ENCODE data around the gene TSC1. TPM values are rescaled to one million over a fixed set of nuclear protein-coding genes. Genes with fewer than 3 reads are reported as not detected.
A peak's percentile ranks its signal among the peaks of the same experiment; 100 is the strongest.

Gene TSC1
- total and polyA plus RNA-seq, 4 donors: 43.6 to 48.8 (median 47.3) TPM

DNA sequence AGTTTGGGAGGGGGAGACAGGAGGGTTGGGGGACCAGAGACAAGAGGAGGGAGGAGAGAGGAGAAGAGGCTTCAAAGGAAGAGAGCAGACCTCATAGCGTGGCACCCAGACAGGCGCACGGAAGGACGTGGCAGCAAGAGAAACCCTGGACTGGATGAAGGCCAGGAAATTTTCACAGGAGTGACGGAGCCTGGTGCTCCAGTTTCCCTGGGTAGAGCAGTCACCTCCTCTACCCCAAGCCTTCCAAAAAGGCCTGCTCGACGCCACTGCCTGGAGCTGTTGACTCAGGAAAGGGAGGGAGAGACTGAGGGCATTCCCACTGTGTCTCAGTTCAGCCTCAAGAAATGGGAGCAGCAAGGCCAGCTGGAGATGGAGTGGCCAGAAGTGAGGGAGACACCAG lies 85.7 kb downstream of the TSC1 start:
- 62% methylated on average over 6 of the region's 7 CpGs for WGBS (ENCODE audit: insufficient coverage)
- Histone ChIP-seq H3K36me3 (ENCODE audit: control insufficient read depth, insufficient read depth, low read length) (peaks cover 33% of the 10 kb centered on the region), H3K27me3 (ENCODE audit: control insufficient read depth, insufficient read depth, low read length) (no peaks in the 10 kb centered on the region), H3K4me1 (ENCODE audit: control insufficient read depth, insufficient read depth, low read length) (peaks cover 11% of the 10 kb centered on the region), H3K27ac (ENCODE audit: low read depth, low read length) (no peak overlapping the region), H3K9me3 (ENCODE audit: control insufficient read depth, insufficient read depth, low read length) (no peaks in the 10 kb centered on the region), H3K4me3 (ENCODE audit: low read depth, low read length) (no peak overlapping the region)
- no peak for DNase-seq (ENCODE audit: low read depth in 4 of 6, low spot score in 6 of 6)

DNA sequence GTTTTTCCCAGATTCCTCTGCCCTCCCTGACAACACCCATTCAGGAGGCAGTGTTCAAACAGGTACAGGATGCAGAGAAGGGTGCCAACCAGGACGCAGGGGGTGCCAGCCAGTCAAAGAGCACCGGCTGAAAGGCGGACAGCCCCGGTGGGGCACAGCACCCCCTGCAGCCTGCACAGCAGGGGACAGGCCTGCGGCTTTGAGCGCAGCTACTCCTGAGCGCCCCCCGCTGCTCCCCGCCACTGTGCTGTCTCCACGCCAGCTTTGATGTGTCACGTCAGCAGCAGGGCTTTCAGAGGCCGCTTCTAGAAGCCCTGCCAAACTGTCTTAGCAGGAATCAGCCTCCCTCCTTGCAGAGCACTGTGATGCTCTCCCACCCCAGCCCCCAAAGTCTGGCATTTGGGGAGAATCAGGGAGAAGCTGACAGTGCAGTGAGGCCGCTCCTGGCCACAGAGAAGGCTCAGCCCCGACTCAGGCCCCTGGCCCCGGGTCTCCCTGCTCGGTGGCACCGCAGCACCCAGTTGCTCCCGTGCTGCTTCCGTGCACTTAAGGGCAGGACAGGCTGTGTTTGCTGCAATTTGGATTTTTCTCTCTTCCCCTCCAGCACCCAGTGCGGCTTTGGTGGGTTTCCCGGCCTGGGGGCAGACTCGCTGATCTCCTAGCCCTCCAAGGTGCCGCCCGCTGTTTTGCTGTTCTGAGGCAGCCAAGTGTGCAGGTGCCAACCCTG lies 86.6 kb downstream of the TSC1 start:
- WGBS (ENCODE audit: insufficient coverage): 55% methylated on average over 24 of the region's 24 CpGs
- no peak overlapping the region for H3K4me3 ChIP-seq (ENCODE audit: low read depth, low read length)
- H3K27me3 ChIP-seq (ENCODE audit: control insufficient read depth, insufficient read depth, low read length): no peaks in the 10 kb centered on the region

DNA sequence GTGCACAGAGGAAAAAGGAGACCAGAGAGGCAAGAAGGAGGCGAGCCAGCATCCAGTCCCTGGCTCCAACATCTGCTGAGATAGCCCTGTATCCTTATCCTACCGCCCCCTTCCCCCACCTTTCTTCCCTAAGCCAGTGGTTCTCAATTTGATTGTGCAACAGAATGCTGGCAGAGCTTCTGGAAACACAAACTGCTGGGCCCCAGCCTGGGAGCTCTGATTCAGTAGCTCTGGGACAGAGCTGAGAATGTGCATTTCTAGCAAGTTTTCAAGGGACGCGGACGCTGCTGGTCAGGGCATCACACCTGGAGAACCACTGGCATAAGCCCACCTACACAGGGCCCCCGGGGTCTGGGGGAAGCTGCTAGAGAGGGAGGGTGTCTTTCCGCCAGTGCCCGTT lies 87.4 kb downstream of the TSC1 start:
- no peak overlapping the region for H3K4me3 ChIP-seq (ENCODE audit: low read depth, low read length)
- no peaks in the 10 kb centered on the region for H3K27me3 ChIP-seq (ENCODE audit: control insufficient read depth, insufficient read depth, low read length)
- no peak for DNase-seq (ENCODE audit: low read depth in 4 of 6, low spot score in 6 of 6)
- no peak overlapping the region for H3K27ac ChIP-seq (ENCODE audit: low read depth, low read length)
- WGBS (ENCODE audit: insufficient coverage): 64% methylated on average over 2 of the region's 8 CpGs
- no peaks in the 10 kb centered on the region for H3K9me3 ChIP-seq (ENCODE audit: control insufficient read depth, insufficient read depth, low read length)
- H3K4me1 ChIP-seq (ENCODE audit: control insufficient read depth, insufficient read depth, low read length): peaks cover 11% of the 10 kb centered on the region
- H3K36me3 ChIP-seq (ENCODE audit: control insufficient read depth, insufficient read depth, low read length): peaks cover 22% of the 10 kb centered on the region

More for the DNA sequence above, 86.6 kb downstream of the TSC1 start:
- no peaks in the 10 kb centered on the region for H3K9me3 ChIP-seq (ENCODE audit: control insufficient read depth, insufficient read depth, low read length)
- DNase-seq (ENCODE audit: low read depth in 4 of 6, low spot score in 6 of 6): peak in 2 of 6 donors; percentile 10 to 51
- no peak overlapping the region for H3K27ac ChIP-seq (ENCODE audit: low read depth, low read length)
- peaks cover 28% of the 10 kb centered on the region for H3K36me3 ChIP-seq (ENCODE audit: control insufficient read depth, insufficient read depth, low read length)
- H3K4me1 ChIP-seq (ENCODE audit: control insufficient read depth, insufficient read depth, low read length): peaks cover 11% of the 10 kb centered on the region

- peaks cover 11% of the 10 kb centered on the region for H3K4me1 ChIP-seq (ENCODE audit: control insufficient read depth, insufficient read depth, low read length)
- WGBS (ENCODE audit: insufficient coverage): 82% methylated on average over 2 of the region's 5 CpGs
- no peak overlapping the region for H3K27ac ChIP-seq (ENCODE audit: low read depth, low read length)
These were observed 88.5 kb downstream of the TSC1 start for GRCh38 chr9:132855904-132856303.

GRCh38 chr9:132854832-132855231 lies 89.6 kb downstream of the TSC1 start:
- Histone ChIP-seq H3K9me3 (ENCODE audit: control insufficient read depth, insufficient read depth, low read length) (no peaks in the 10 kb centered on the region), H3K4me1 (ENCODE audit: control insufficient read depth, insufficient read depth, low read length) (peaks cover 11% of the 10 kb centered on the region), H3K4me3 (ENCODE audit: low read depth, low read length) (no peak overlapping the region), H3K36me3 (ENCODE audit: control insufficient read depth, insufficient read depth, low read length) (peaks cover 22% of the 10 kb centered on the region), H3K27ac (ENCODE audit: low read depth, low read length) (no peak overlapping the region), H3K27me3 (ENCODE audit: control insufficient read depth, insufficient read depth, low read length) (no peaks in the 10 kb centered on the region)
- WGBS (ENCODE audit: insufficient coverage): 91% methylated on average over 10 of the region's 10 CpGs
- no peak for DNase-seq (ENCODE audit: low read depth in 4 of 6, low spot score in 6 of 6)

More at GRCh38 chr9:132855904-132856303, 88.5 kb downstream of the TSC1 start:
- Histone ChIP-seq H3K36me3 (ENCODE audit: control insufficient read depth, insufficient read depth, low read length) (peaks cover 24% of the 10 kb centered on the region), H3K9me3 (ENCODE audit: control insufficient read depth, insufficient read depth, low read length) (no peaks in the 10 kb centered on the region), H3K27me3 (ENCODE audit: control insufficient read depth, insufficient read depth, low read length) (no peaks in the 10 kb centered on the region), H3K4me3 (ENCODE audit: low read depth, low read length) (no peak overlapping the region)
- DNase-seq (ENCODE audit: low read depth in 4 of 6, low spot score in 6 of 6): no peak

DNA sequence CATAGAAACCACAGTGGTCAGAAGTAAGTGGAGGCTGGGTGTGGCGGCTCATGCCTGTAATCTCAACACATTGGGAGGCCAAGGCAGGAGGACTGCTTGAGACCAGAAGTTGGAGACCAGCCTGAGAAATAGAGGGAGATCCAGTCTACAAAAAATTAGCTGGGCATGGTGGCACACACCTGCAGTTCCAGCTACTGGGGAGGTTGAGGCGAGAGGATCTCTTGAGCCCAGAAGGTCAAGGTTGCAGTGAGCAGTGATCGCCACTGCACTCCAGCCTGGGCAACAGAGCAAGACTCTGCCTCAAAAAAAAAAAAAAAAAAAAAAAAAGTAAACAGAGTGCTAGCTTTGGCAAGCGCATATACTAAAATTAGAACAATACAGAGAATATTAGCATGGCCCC lies 90.9 kb downstream of the TSC1 start:
- Histone ChIP-seq H3K27me3 (ENCODE audit: control insufficient read depth, insufficient read depth, low read length) (no peaks in the 10 kb centered on the region), H3K4me1 (ENCODE audit: control insufficient read depth, insufficient read depth, low read length) (peaks cover 22% of the 10 kb centered on the region), H3K9me3 (ENCODE audit: control insufficient read depth, insufficient read depth, low read length) (no peaks in the 10 kb centered on the region), H3K36me3 (ENCODE audit: control insufficient read depth, insufficient read depth, low read length) (peaks cover 21% of the 10 kb centered on the region), H3K4me3 (ENCODE audit: low read depth, low read length) (no peak overlapping the region), H3K27ac (ENCODE audit: low read depth, low read length) (no peak overlapping the region)
- no peak for DNase-seq (ENCODE audit: low read depth in 4 of 6, low spot score in 6 of 6)
- WGBS (ENCODE audit: insufficient coverage): 100% methylated on average over 2 of the region's 4 CpGs

GRCh38 chr9:132849185-132849706 lies 95.2 kb downstream of the TSC1 start:
- peak in 2 of 6 donors; percentile 61 to 67 for DNase-seq (ENCODE audit: low read depth in 4 of 6, low spot score in 6 of 6)
- Histone ChIP-seq H3K27ac (ENCODE audit: low read depth, low read length) (no peak overlapping the region), H3K27me3 (ENCODE audit: control insufficient read depth, insufficient read depth, low read length) (no peaks in the 10 kb centered on the region), H3K4me1 (ENCODE audit: control insufficient read depth, insufficient read depth, low read length) (peaks cover 21% of the 10 kb centered on the region), H3K9me3 (ENCODE audit: control insufficient read depth, insufficient read depth, low read length) (no peaks in the 10 kb centered on the region), H3K4me3 (ENCODE audit: low read depth, low read length) (no peak overlapping the region), H3K36me3 (ENCODE audit: control insufficient read depth, insufficient read depth, low read length) (peaks cover 9% of the 10 kb centered on the region)
- WGBS (ENCODE audit: insufficient coverage): 36% methylated on average over 8 of the region's 12 CpGs

DNA sequence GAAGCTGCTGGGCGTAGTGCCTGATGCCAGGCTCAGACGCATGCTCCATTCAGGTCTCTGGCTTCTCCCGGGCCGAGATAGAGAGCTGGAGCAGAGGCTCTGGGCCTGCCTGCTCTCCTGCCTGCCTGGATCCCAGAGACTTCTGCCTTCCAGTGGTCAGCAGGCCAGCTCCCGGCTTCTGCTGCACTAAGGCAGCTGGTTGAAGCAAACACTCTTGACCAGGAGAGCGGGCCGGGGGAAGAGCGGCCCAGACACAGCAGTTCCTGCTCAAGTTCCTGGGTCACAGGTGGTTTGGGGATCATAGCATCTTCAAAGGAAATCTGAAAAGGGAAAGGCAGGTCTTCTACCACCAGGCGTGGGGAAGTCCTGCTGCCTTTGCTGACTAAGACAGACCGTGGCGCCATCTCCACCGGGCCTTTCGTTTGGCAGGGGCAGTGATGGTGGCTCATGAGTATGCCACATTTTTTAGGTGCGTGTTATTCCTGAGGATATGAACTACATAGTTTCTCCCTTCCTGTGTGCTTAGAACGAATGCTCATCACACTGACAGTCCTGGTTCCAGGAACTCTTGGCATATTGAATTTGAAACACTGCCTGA lies 97.4 kb downstream of the TSC1 start:
- Histone ChIP-seq H3K4me3 (ENCODE audit: low read depth, low read length) (no peak overlapping the region), H3K27me3 (ENCODE audit: control insufficient read depth, insufficient read depth, low read length) (no peaks in the 10 kb centered on the region), H3K27ac (ENCODE audit: low read depth, low read length) (no peak overlapping the region), H3K4me1 (ENCODE audit: control insufficient read depth, insufficient read depth, low read length) (peaks cover 21% of the 10 kb centered on the region), H3K36me3 (ENCODE audit: control insufficient read depth, insufficient read depth, low read length) (peaks cover 9% of the 10 kb centered on the region), H3K9me3 (ENCODE audit: control insufficient read depth, insufficient read depth, low read length) (no peaks in the 10 kb centered on the region)
- no peak for DNase-seq (ENCODE audit: low read depth in 4 of 6, low spot score in 6 of 6)
- 94% methylated on average over 15 of the region's 15 CpGs for WGBS (ENCODE audit: insufficient coverage)

DNA sequence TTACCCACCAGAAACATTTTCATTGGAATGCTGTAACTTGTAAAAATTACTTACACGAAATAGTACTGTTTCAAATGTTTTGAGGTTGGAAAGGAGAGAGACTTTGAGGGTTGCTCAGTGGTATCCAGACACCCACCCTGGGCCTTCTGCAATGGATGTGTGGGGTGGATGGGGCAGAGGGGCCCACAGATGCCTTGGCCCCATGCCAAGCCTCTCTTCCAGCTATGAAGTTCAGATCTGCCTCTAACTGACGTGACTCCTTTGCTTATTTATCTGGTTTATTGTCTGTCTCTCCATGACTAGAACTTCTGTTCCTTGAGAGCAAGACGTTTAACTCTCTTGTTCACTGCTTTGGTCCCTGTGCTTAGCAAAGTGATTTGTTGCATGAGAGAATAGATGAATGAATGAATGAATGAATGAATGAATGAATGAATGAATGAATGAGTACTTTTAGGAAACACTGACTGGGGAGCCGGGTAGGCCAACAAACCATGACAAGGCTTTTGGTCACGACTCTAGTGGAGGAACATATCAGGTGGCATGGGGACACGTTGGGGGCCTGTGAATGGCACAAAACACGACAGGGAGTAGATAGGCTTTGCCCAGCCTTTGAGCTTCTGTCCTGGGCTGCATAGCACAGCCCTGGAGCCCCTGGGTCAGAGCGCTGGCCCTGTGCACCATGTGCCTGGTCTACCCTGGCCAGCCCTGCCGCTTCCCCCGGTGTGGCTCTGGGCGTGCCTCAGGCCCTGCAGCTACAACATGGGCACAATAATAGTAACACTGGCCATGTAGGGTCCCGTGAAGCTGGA lies 98.1 kb downstream of the TSC1 start:
- Histone ChIP-seq H3K27ac (ENCODE audit: low read depth, low read length) (no peak overlapping the region), H3K4me1 (ENCODE audit: control insufficient read depth, insufficient read depth, low read length) (peaks cover 21% of the 10 kb centered on the region), H3K27me3 (ENCODE audit: control insufficient read depth, insufficient read depth, low read length) (no peaks in the 10 kb centered on the region), H3K36me3 (ENCODE audit: control insufficient read depth, insufficient read depth, low read length) (peaks cover 6% of the 10 kb centered on the region), H3K4me3 (ENCODE audit: low read depth, low read length) (no peak overlapping the region), H3K9me3 (ENCODE audit: control insufficient read depth, insufficient read depth, low read length) (no peaks in the 10 kb centered on the region)
- no peak for DNase-seq (ENCODE audit: low read depth in 4 of 6, low spot score in 6 of 6)
- 86% methylated on average over 11 of the region's 12 CpGs for WGBS (ENCODE audit: insufficient coverage)

All from spinal cord (tissue), 10 donors.